HUDEP-2 (cell line): ENCODE data around the gene ADGRF1.
"Not testable (repeated sequence)": the region's sequence is repeated elsewhere in the genome, so short reads cannot be mapped to it uniquely, and the experiment has no call there.

Source experiments
- DNase-seq, 76 experiments: peaks; one replicate each; lab custom pipeline; 2025; ENCODE audit not compliant: unreplicated experiment in 76 of 76; lab: John Stamatoyannopoulos, UW

Gene ADGRF1

GRCh38 chr6:47042275-47042791, at the start of gene ADGRF1:
TSS of gene ADGRF1 (minus strand) at chr6:47042332. CDS start at chr6:47029061, 13,271 bp downstream.
- DNase-seq: no peak

- no peak for DNase-seq
These were observed 48.7 kb upstream of the ADGRF1 start for GRCh38 chr6:47090881-47091280.

- not testable (repeated sequence) for DNase-seq
These were observed 47.3 kb upstream of the ADGRF1 start for GRCh38 chr6:47089473-47089872.

DNA sequence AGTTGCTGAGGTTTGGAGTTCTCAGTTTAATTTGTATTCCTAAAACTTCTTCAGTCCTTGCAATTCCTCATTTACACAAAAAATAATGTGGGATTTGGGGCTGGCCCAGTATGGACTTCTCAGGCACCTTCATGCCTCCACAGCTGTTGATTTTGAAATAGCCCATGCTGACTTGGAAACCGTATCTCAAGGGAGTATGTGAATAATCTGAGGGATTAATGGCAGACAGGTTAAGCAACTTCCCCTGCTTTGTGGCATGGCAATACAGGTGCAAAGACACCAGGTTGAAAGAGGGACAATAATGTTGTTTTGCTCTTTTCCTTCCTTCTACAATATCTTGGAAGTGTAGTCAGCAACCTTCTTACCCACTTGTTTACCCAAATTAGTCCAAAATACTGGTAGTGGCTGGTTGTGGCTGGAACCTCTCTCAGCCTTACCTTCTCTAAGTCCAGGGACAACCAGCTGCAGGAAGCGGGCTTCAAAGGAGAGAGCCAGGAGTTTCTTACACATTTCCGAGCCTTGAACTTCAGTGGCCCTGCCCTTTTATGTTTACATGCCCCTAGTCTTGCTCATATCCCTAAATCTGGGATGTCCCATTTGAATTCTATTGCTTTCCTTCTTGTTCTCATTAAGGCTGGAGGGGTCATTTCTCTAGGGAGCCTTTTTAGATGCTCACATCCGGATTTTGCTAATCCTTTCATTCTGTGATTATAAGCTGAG, 44.1 kb upstream of the ADGRF1 start:
- DNase-seq: no peak

- no peak for DNase-seq
These were observed 42.5 kb upstream of the ADGRF1 start for GRCh38 chr6:47084610-47085009.

DNA sequence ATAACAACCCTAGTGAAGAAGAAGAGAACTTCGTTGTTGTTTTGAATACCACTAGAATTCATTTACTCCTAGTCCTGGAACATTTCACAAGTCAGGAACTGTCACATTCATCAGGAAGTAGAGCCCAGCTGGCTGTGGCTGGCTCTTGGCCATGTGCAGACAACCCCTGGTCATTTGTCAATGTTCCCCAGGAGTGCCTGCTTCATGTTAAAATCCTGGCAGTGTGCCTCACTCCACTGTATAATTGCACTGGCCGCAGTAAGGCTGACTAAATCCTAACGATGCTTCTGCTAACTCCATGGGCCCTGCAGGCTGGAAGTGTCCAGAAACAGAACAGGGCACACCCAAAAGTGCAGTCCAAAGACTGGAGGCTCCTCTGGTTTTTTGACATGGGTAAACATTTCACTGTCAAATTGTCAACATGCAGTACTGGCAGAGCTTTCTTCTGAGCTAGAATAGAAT, 41.5 kb upstream of the ADGRF1 start:
- DNase-seq: no peak

DNA sequence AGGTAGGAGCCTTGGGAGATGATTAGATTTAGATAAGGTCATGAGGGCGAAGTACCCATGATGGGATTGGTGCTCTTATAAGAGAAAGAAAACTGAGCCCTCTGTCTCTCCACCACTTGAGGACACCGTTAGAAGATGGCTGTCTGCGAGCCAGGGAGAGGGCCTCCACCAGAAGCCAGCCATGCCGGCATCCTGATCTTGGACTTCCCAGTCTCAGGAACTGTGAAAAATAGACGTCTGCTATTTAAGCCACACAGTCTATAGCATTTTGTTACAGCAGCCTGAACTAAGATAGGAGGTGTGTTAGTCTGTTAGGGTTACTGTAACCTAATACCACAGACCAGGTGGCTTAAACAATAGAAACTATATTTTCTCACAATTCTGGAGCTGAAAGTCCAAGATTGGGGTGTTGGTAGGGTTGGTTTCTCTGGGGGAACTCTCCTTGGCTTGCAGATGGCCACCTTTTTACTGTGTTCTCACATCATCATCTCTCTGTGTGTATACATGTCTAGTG, 38.0 kb upstream of the ADGRF1 start:
- no peak for DNase-seq

DNA sequence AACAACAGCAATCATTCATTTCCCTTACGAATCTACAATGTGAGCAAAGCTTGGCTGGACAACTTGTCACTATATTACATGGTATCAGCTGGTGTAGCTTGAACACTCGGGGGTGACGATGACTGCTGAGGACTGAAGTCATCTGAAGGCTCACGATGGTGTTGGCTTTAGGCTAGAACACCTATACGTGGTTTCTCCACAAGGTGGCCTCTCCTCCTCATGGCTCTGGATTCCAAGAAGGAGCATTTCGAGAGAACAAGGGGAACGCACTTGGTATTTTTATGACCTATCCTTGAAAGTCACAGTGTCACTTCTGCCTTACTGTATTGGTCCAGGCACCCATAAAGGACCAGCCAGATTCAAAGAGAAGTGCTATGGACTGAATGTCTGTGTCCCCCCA, 37.5 kb upstream of the ADGRF1 start:
- no peak for DNase-seq

DNA sequence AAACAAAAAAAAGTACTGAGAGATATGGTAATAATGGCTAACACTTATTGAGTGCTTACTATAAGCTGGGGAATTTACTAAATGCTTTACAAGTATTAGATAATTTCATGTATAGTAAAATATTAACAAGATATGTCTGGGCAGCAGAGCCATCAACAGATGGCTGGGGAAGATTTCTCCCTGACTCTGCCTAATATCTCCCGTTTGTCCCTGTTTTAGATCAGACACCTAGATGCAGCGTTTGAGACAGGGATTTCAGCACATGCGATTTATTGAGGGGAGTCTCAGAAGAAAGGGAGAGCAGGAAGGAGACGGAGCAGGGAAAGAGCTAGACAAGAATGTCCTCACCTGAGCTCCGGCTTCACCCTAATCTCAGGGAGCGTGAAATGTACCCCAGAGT, 36.9 kb upstream of the ADGRF1 start:
- DNase-seq: no peak

- DNase-seq: peak in 1 of 76 experiments; percentile 6
These were observed 34.6 kb upstream of the ADGRF1 start for GRCh38 chr6:47076422-47077344.

DNA sequence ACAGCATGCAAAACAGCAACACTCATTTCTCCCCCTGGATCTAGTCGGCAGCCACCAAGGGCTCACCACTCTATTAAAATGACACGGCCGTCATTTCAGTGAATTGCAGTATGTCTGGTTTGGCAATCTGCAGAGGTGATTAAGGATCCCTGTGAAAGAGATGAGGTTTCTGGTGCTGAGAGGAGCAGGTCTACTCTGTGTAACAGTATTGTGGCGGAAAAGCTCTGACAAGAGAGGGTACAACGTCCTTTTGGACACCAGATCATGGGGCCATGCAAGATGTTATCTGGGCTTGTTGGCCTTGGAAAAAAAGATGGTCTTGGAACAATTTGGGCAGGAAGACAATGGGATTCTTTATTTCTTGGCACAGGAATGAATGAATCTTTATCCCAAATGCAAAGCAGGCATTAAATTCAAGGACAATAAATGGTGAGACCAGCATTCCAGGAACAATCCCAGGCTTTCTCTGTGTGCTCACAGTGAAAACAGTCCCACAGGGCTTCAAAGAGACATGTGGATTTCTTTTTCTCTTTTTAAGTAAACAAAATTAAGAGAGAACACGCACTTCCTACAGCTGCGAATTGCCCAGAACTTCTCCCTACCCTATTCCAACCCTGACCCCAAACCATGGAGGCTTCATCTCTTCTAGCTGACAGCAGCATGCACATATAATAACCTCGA, 33.7 kb upstream of the ADGRF1 start:
- DNase-seq: no peak

- DNase-seq: no peak
These were observed 33.0 kb upstream of the ADGRF1 start for GRCh38 chr6:47075168-47075567.

DNA sequence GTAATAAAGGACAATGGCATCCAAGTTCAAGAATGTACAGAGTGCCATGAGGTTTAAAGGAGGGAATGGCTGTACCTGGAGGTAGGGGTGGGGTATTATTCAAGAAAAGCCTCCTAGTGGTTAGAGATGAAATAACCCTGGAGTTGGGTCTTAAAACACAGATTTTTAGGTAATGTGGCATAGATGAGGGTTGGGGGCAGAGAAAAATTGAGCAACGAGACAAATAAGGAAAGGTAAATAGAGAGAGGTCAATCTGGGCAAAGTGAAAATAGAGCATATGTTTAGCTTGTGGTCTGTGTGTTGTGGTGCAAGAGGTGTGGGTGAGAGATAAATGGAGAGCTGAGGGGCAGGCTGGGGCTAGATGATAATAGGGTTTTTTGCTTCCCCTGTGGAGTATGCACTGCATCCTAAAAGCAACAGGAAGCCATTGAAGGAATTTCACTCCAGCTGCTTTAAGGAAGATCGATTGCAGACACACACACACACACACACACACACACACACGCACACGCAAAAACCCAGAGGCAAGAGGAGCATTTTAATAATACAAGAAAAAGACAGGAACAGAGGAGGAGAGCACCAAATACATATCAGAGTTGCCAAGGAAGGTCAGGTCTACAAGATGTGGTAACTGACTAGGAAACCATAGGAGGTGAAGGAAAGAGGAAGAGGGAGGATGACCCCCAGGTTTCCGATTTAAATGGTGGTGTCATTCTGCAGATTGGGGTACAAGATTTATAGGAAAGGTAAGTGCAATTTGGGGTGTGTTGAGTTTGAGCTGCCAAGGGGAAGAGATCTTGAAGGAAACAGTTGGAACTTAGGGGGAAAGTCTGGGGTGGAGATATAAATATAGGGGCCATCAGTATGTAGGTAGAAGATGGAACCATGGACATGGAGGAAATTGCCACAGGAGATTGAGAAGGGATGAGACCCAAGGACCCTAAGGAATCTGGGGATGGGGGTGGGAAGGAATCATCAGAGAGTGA, 31.3 kb upstream of the ADGRF1 start:
- no peak for DNase-seq

DNA sequence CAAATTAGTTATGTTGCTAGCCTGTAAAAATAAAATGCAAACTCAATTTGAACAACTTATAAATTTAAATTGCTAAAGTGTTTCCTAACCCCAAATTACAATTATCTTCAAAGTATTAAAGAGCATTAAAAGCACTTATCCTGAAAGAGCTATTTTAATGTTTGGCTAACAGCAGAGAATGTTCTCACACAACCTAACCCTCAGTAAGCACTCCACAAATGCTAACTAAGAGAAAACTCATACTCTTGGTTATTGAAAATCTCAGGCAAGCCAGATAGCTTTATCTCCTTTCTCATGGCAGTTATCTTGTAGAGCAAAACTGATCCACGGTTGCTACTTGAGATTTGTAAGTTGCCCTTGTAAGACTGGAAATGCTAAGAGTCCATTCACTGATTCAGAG, 30.5 kb upstream of the ADGRF1 start:
- no peak for DNase-seq

- no peak for DNase-seq
These were observed 29.5 kb upstream of the ADGRF1 start for GRCh38 chr6:47071681-47072080.

DNA sequence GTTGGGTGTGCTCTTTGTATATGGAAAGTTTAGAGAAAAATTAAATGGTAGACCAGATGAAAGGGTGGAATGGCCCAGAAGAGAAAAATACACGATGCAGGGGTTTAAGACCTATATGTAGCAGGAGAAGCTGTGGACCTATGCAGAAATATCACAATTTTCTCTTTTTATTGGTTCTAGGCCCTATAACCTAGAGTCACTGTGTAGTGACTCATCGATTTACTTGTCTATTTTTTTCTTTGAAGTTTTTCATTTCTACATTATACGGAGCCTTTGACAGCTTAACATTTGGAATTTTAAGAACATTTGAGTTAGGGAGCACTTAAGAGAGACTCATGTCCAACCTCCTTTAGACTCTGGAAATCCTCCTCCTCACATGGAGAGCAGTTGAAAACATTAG, 28.3 kb upstream of the ADGRF1 start:
- no peak for DNase-seq

- no peak for DNase-seq
These were observed 27.0 kb upstream of the ADGRF1 start for GRCh38 chr6:47069156-47069555.

GRCh38 chr6:47066418-47066817, 24.3 kb upstream of the ADGRF1 start:
- no peak for DNase-seq

GRCh38 chr6:47064274-47064673, 22.1 kb upstream of the ADGRF1 start:
- no peak for DNase-seq

DNA sequence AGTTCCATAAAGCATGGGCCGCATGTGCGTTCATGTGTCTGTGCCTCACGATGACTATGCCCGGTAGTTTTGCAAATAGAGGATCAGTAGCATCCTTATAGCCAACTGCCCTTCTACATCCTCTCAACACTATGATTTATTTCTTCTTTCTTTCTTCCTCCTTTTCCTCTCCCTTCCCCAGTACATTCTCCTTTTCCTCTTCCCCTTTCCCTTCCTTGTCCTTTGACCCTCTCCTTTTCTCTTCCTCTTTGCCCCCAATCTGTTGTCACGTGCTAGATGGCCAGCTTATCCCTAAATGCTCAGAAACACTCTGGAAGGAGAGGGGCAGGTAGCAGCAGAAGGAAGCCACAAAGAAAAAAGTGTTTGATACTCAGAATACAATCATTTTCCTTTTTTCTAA, 20.2 kb upstream of the ADGRF1 start:
- no peak for DNase-seq
